Ovary (tissue), 3 donors: ENCODE results near the gene NOS1.

Source experiments
- CTCF ChIP-seq, 3 donors: fragments of 450-650 bp in 2 of 3; fragments of 200-600 bp in 1 of 3; IDR thresholded peaks; one replicate each; pipeline versions ENCODE4 v1.5.1 to v1.8.0; 2016 to 2022; ENCODE audit warnings: antibody characterized with exemption in 3 of 3, mild to moderate bottlenecking in 1 of 3
- EP300 ChIP-seq: sonication (generic); formaldehyde crosslinking; IDR thresholded peaks from one replicate; pipeline ENCODE4 v1.6.1; 2017; ENCODE audit warnings: antibody characterized with exemption
- donor health status: DM: no; HTN: no; CAD: no.

- TF ChIP-seq EP300 = no peak
- TF ChIP-seq CTCF (IDR thresholded peaks at IDR 0.05) = no peak
Observed at GRCh38 chr12:117294189-117294603, 67.2 kb downstream of the NOS1 start.
